Endothelial cell of umbilical vein (primary cell): ENCODE data around the gene MS4A15. TPM values are rescaled to one million over a fixed set of nuclear protein-coding genes. Genes with fewer than 3 reads are reported as not detected.

Experiments
- BruUV-seq: library from RNA; stranded (reverse); fragments of 400-500 nt; replicated peaks from 2 replicates; lab custom pipeline; 2021; lab: Mats Ljungman, UMichigan
- CTCF ChIA-PET: fragments of 300-600, 350-600 bp; sonication (Branson Sonifier 250); formaldehyde crosslinking; loops from one replicate; lab custom pipeline; 2021; ENCODE audit warnings: antibody characterized with exemption, inconsistent platforms; lab: Charles Lee
- POLR2A ChIA-PET: fragments of 300-600, 350-600 bp; sonication (Branson Sonifier 250); formaldehyde crosslinking; loops from one replicate; lab custom pipeline; 2021; ENCODE audit warnings: antibody characterized with exemption, inconsistent platforms; lab: Charles Lee
- DNase-seq: peaks from one replicate; pipeline ENCODE4 v3.0.0-alpha.2; 2011; ENCODE audit warnings: low read depth, low spot score
- FAIRE-seq: peaks from 2 replicates; lab custom pipeline; 2011; peaks lifted over from hg19 to GRCh38; lab: Jason Lieb, UNC
- H2AFZ ChIP-seq: 2 replicates; pipeline ENCODE4 v1.6.0; 2012; ENCODE audit warnings: low read depth, low read length, control low read depth, inconsistent platforms
- H3K27ac ChIP-seq: 2 replicates; pipeline ENCODE4 v1.5.1; 2011; ENCODE audit warnings: low read depth, mild to moderate bottlenecking, control low read depth, low read length, moderate library complexity; ENCODE audit not compliant: insufficient read depth
- H3K27me3 ChIP-seq, 2 experiments: 2 replicates each; pipeline versions ENCODE4 v1.6.0 to v1.6.1; 2011; ENCODE audit warnings: low read length in 2 of 2, mixed read lengths in 1 of 2; ENCODE audit not compliant: control insufficient read depth in 2 of 2, insufficient read depth in 2 of 2
- H3K36me3 ChIP-seq, 2 experiments: 2 replicates in 1 of 2; 3 replicates in 1 of 2; pipeline ENCODE4 v1.5.1; 2011; ENCODE audit warnings: low read length in 2 of 2, mild to moderate bottlenecking in 1 of 2, moderate library complexity in 1 of 2; ENCODE audit not compliant: control insufficient read depth in 2 of 2, insufficient read depth in 2 of 2; ENCODE audit errors: extremely low read depth in 1 of 2
- H3K4me1 ChIP-seq: 3 replicates; pipeline ENCODE4 v1.5.1; 2011; ENCODE audit warnings: mild to moderate bottlenecking, low read length; ENCODE audit not compliant: control insufficient read depth, insufficient read depth; ENCODE audit errors: extremely low read depth
- H3K4me2 ChIP-seq: 2 replicates; pipeline ENCODE4 v1.6.1; 2011; ENCODE audit warnings: low read length, control low read depth, mixed read lengths; ENCODE audit not compliant: insufficient read depth
- H3K4me3 ChIP-seq, 3 experiments: fragments of 200-600 bp in 1 of 3; sonication (generic), shearing (Covaris generic) in 1 of 3; replicated peaks in 1 of 3; 2 replicates each; pipeline ENCODE4 v1.5.1; 2011 to 2016; ENCODE audit warnings: control low read depth in 3 of 3, low read length in 3 of 3, mild to moderate bottlenecking in 2 of 3, inconsistent platforms in 1 of 3, low read depth in 1 of 3, moderate library complexity in 1 of 3; ENCODE audit not compliant: insufficient read depth in 1 of 3
- H3K79me2 ChIP-seq: 2 replicates; pipeline ENCODE4 v1.6.0; 2012; ENCODE audit warnings: low read length, inconsistent platforms; ENCODE audit not compliant: control insufficient read depth, insufficient read depth
- H3K9ac ChIP-seq: replicated peaks from 2 replicates; pipeline ENCODE3; 2011; ENCODE audit warnings: low read length, control low read depth; ENCODE audit not compliant: insufficient read depth; ENCODE audit errors: extremely low read depth
- H3K9me1 ChIP-seq: replicated peaks from 3 replicates; pipeline ENCODE4 v1.6.0; 2011; ENCODE audit warnings: mild to moderate bottlenecking, low read length; ENCODE audit not compliant: control insufficient read depth, insufficient read depth; ENCODE audit errors: extremely low read depth
- H3K9me3 ChIP-seq: replicated peaks from 2 replicates; pipeline ENCODE4 v1.5.1; 2012; ENCODE audit warnings: low read length, inconsistent platforms; ENCODE audit not compliant: control insufficient read depth, insufficient read depth
- H4K20me1 ChIP-seq: replicated peaks from 2 replicates; pipeline ENCODE3; 2011; ENCODE audit warnings: mild to moderate bottlenecking, low read length; ENCODE audit not compliant: control insufficient read depth, insufficient read depth; ENCODE audit errors: extremely low read depth
- EZH2 ChIP-seq: IDR thresholded peaks from 2 replicates; pipeline ENCODE4 v1.6.1; 2012; ENCODE audit warnings: borderline replicate concordance, low read depth, mild to moderate bottlenecking, moderate library complexity, low read length, inconsistent platforms; ENCODE audit not compliant: severe bottlenecking
- FOS ChIP-seq: IDR thresholded peaks from 2 replicates; pipeline ENCODE4 v1.6.1; 2011; ENCODE audit warnings: mild to moderate bottlenecking, low read length, moderate library complexity, borderline replicate concordance; ENCODE audit not compliant: insufficient read depth
- GATA2 ChIP-seq: IDR thresholded peaks from 2 replicates; pipeline ENCODE4 v1.7.0; 2011; ENCODE audit warnings: low read depth, mild to moderate bottlenecking, moderate library complexity, mixed read lengths, low read length; ENCODE audit not compliant: insufficient read length, insufficient read depth
- JUN ChIP-seq: IDR thresholded peaks from 2 replicates; pipeline ENCODE4 v1.6.1; 2011; ENCODE audit warnings: borderline replicate concordance, low read depth; ENCODE audit not compliant: insufficient read length, insufficient read depth
- MYC ChIP-seq: IDR thresholded peaks from one replicate; pipeline ENCODE4 v1.6.1; 2011; ENCODE audit warnings: mild to moderate bottlenecking, low read depth, low read length
- POLR2A ChIP-seq: IDR thresholded peaks from 2 replicates; pipeline ENCODE4 v1.6.1; 2012; ENCODE audit warnings: low read depth, mild to moderate bottlenecking, control low read depth, low read length
- POLR2AphosphoS5 ChIP-seq: IDR thresholded peaks from 2 replicates; pipeline ENCODE4 v1.6.1; 2012; ENCODE audit warnings: low read depth, mild to moderate bottlenecking, control low read depth, low read length, moderate library complexity; ENCODE audit not compliant: insufficient read depth
- dilution Hi-C: fragments of 300-500 bp; cut with MboI; formaldehyde crosslinking; loops from one replicate; pipeline ENCODE4 v1.15.0; 2019; ENCODE audit warnings: low sequenced_read_pairs; ENCODE audit not compliant: extremely low pct_ligation_motif_present
- intact Hi-C: fragments of 100-400 bp; cut with micrococcal nuclease; formaldehyde crosslinking; loops from one replicate; pipeline ENCODE4 v1.10.0; 2022
- polyA plus RNA-seq, 4 experiments: library from polyadenylated mRNA; depleted of rRNA in 3 of 4; stranded (reverse) in 3 of 4; unstranded in 1 of 4; fragments of >200 nt; gene quantifications; 2 replicates each; pipeline versions ENCODE4 v1.2.1 to v1.2.3, GENCODE V29; 2011 to 2012; ENCODE audit warnings: missing spikeins in 1 of 4
- total RNA-seq: library from RNA; stranded (reverse); gene quantifications from 2 replicates; pipeline ENCODE4 v1.2.3, GENCODE V29; 2021
- TF ChIP-seq, protein P1 (sequence below), 2 donors: IDR thresholded peaks; 1 replicate in 1 of 2; 2 replicates in 1 of 2; pipeline ENCODE4 v1.5.1; 2011; ENCODE audit warnings: low read length in 2 of 2, mild to moderate bottlenecking in 2 of 2, moderate library complexity in 2 of 2, control low read depth in 1 of 2, inconsistent platforms in 1 of 2, low read depth in 1 of 2; ENCODE audit not compliant: insufficient read depth in 1 of 2; ENCODE audit errors: extremely low read depth in 1 of 2
- TF ChIP-seq, protein P2 (sequence below): IDR thresholded peaks from 2 replicates; pipeline ENCODE4 v1.6.1; 2011; ENCODE audit not compliant: insufficient read depth, insufficient read length

Gene MS4A15
- total and polyA plus RNA-seq, 2 donors (not counting 3 experiments of a cell fraction or from before 2014, with no cell fraction given): not detected

DNA sequence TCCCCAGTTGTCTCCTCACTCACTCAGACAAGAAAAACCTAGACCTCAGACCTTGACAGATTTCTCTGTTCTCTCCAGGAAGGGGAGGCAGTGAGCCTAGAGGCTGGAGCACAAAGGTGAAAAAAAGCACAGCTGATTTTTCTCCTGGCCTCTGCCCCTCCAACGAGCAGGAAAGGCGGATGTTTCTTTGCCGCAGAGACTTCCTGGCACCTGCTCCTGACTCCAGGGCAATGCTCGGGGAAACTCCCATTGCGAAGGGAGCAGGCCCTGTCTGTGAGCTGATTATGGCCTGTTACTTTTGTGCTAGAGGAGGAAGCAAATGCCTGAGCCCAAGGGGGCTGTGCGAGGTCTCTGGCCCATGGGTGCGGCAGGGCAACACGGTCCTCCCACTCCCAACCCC, 53.9 kb downstream of the MS4A15 start:
- POLR2A ChIA-PET: no interaction called here
- dilution Hi-C loops: no loop called here
- H3K79me2 ChIP-seq: no peaks in the 10 kb centered on the region
- no peaks in the 10 kb centered on the region for H3K9me1 ChIP-seq
- H3K4me2 ChIP-seq: no peak overlapping the region
- H4K20me1 ChIP-seq: no peaks in the 10 kb centered on the region
- H3K4me3 ChIP-seq: no peak overlapping the region
- peak overlapping the region; percentile 59 for H2AFZ ChIP-seq
- H3K9me3 ChIP-seq: no peaks in the 10 kb centered on the region
- no TSS peak for BruUV-seq
- H3K4me1 ChIP-seq: peaks cover 12% of the 10 kb centered on the region
- no peaks in the 10 kb centered on the region for H3K36me3 ChIP-seq
- peak; percentile 96 for FAIRE-seq
- TF ChIP-seq MYC (no peak), POLR2AphosphoS5 (peak; percentile 40)
- intact Hi-C loops: loop anchor here (1.0 kb wide), 2 partner anchors 23 to 25 kb away; no protein-coding TSS in a partner anchor
- DNase-seq: peak; percentile 82
- H3K9ac ChIP-seq: no peak overlapping the region
- CTCF ChIA-PET: interaction anchor here (0.7 to 1.4 kb wide), 3 partner anchors 8 to 89 kb away, joined by 3 to 17 read pairs (median 4); no protein-coding TSS in a partner anchor
- peak overlapping the region; percentile 44 for H3K27ac ChIP-seq
- no peaks in the 10 kb centered on the region for H3K27me3 ChIP-seq

DNA sequence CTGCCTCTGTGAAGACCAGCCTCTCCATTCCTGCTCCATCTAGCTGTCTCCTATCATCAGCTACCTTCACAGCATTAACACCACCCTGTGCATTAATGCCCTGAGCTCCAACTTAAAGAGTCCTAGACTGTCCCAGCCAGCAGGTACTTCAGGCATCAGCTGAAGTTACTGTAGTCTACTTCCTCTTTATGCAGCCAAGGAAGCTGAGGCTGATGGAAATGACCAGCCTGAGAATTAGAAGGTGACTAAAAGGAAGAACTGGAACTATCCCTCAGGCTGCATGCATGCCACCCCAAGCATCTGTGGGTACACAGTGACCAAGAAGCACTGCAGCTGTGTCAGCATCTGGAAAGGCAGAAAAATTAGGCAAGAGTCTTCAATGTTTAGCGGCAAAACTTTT, 56.7 kb downstream of the MS4A15 start:
- Histone ChIP-seq H3K9ac (no peak overlapping the region), H3K79me2 (no peaks in the 10 kb centered on the region), H3K4me3 (no peak overlapping the region), H3K9me3 (no peaks in the 10 kb centered on the region), H3K27me3 (no peaks in the 10 kb centered on the region), H3K27ac (no peak overlapping the region), H3K4me1 (peaks cover 12% of the 10 kb centered on the region), H3K36me3 (no peaks in the 10 kb centered on the region), H2AFZ (no peak overlapping the region), H3K4me2 (no peak overlapping the region), H4K20me1 (no peaks in the 10 kb centered on the region), H3K9me1 (no peaks in the 10 kb centered on the region)
- ChIA-PET CTCF (interaction anchor here (1.1 to 2.6 kb wide), 4 partner anchors 11 to 86 kb away, joined by 3 to 13 read pairs (median 5); no protein-coding TSS in a partner anchor), POLR2A (no interaction called here)
- intact Hi-C loops (no loop called here), dilution Hi-C loops (no loop called here)
- no TSS peak for BruUV-seq
- TF ChIP-seq GATA2 (no peak), EZH2 (no peak), POLR2A (no peak), FOS (no peak), POLR2AphosphoS5 (no peak), MYC (no peak), JUN (no peak)
- TF ChIP-seq, protein P1, sequence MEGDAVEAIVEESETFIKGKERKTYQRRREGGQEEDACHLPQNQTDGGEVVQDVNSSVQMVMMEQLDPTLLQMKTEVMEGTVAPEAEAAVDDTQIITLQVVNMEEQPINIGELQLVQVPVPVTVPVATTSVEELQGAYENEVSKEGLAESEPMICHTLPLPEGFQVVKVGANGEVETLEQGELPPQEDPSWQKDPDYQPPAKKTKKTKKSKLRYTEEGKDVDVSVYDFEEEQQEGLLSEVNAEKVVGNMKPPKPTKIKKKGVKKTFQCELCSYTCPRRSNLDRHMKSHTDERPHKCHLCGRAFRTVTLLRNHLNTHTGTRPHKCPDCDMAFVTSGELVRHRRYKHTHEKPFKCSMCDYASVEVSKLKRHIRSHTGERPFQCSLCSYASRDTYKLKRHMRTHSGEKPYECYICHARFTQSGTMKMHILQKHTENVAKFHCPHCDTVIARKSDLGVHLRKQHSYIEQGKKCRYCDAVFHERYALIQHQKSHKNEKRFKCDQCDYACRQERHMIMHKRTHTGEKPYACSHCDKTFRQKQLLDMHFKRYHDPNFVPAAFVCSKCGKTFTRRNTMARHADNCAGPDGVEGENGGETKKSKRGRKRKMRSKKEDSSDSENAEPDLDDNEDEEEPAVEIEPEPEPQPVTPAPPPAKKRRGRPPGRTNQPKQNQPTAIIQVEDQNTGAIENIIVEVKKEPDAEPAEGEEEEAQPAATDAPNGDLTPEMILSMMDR (IDR thresholded peaks at IDR 0.05; ENCODE audit: extremely low read depth in 1 of 2, insufficient read depth in 1 of 2, low read depth in 1 of 2, low read length in 2 of 2): no peak
- TF ChIP-seq, protein P2, sequence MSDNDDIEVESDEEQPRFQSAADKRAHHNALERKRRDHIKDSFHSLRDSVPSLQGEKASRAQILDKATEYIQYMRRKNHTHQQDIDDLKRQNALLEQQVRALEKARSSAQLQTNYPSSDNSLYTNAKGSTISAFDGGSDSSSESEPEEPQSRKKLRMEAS: no peak
- FAIRE-seq (no peak), DNase-seq (no peak)
